GM19463 (cell line): ENCODE results near the gene PPFIA2.
"Not testable (repeated sequence)": the region's sequence is repeated elsewhere in the genome, so short reads cannot be mapped to it uniquely, and the experiment has no call there.

Experiments used
- ATAC-seq: cut with Tn5 transposase; IDR thresholded peaks from one replicate; pipeline ENCODE4 v1.9.1; 2021; ENCODE audit warnings: mild to moderate bottlenecking, moderate library complexity; ENCODE audit not compliant: unreplicated experiment

PPFIA2 gene

DNA sequence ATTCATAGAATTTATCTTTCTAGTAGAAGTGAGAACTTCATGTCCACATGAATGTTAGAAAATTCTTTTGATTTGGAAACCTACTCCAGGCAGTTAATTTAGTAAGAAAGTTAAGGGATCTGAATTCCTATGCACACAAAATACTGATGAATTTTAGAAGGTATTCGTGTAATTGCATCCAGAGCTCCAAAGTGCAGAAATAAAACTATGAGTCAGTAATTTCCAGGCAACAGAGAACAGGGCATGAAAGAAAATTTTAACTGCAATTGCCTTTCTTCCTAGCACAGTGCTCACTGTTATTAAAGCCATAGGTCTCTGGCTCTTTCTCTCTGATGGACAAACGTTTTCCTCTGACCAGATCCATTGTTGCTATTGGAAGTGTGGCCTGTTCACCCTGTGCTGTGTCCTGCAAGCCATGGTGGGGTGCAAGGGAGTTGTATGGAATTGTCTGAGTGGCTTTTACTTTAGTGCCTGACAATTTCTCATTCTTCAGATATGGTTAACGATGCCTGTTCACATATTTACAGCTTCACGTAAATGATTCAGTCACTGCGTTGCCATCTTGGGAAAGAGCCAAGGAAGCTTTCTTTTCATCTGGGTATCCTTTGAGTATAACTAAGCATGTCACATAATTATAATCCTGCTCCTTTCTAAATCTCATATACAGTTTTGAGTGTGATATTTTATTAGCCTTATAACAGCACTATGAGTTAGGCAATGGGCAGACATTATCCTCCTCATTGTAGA lies 536.1 kb downstream of the PPFIA2 start:
- ATAC-seq, result no peak

- ATAC-seq, result no peak
Observed at GRCh38 chr12:81221681-81222080, 537.5 kb downstream of the PPFIA2 start.

DNA sequence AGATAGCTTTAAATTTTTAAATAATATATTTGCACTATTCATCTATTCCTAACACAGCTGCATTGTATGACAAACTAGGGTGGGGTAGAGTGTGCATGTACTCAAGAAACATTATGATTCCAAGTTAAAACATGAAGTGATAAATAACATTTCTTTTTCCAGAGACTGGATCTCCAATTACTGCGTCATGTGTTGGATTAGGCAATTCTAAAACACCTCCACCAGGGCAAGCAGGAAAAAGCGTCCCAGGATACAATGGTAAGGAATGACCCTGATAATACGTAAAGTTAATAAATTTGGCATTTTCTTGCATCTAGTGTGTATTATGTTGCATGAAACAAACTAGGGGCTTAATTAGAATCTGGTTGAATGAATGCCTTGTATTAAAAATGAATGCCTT lies 542.4 kb downstream of the PPFIA2 start:
- no peak for ATAC-seq

- no peak for ATAC-seq
Observed at GRCh38 chr12:81212996-81213696, 546.0 kb downstream of the PPFIA2 start.

GRCh38 chr12:81211306-81211705 lies 547.8 kb downstream of the PPFIA2 start:
- no peak for ATAC-seq

GRCh38 chr12:81209772-81210225 lies 549.4 kb downstream of the PPFIA2 start:
- ATAC-seq, result not testable (repeated sequence)

DNA sequence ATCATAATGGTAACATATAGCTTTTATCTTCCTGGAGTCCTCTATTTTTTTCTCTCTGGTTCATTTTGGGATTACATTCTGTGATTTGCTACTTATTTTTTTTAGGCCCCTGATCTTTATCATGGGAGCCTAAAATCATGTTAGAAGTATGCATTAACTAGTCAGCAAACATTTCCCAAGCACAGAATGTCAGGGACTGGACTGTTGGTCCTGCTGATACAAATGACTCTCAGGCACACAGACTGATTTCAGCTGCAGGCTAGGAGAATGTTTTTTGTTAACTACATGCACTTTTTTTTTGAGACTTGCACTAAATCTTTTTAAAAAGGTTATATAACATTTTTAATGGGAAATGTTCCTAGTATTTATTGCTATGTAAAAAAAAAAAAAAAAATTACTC lies 550.1 kb downstream of the PPFIA2 start:
- ATAC-seq, result no peak

- ATAC-seq, result no peak
Observed at GRCh38 chr12:81208187-81208911, 550.8 kb downstream of the PPFIA2 start.
